Measurements from ENCODE around the gene OFD1.

The OFD1 gene

GRCh38 chrX:13734278-13735172 is at the start of gene OFD1, which contains the start of gene TRAPPC2:
Gene OFD1, plus strand, starts transcription at chrX:13734748. Its CDS starts 324 bp downstream, at chrX:13735072.
Gene TRAPPC2, minus strand, starts transcription at chrX:13734620. Its CDS starts 14,657 bp downstream, at chrX:13719963.
- TF ChIP-seq CTCF (IDR thresholded peaks at IDR 0.05; ENCODE audit: borderline replicate concordance, insufficient read depth, low read depth, low read length) = no peak
- peak within 1 kb of the TSS; percentile 93 for H3K4me3 ChIP-seq (ENCODE audit: low read depth, low read length)

GRCh38 chrX:13685126-13685763 is 49.3 kb upstream of the OFD1 start:
- no peak overlapping the region for H3K4me3 ChIP-seq (ENCODE audit: low read depth, low read length)
- no peak for TF ChIP-seq CTCF (IDR thresholded peaks at IDR 0.05; ENCODE audit: borderline replicate concordance, insufficient read depth, low read depth, low read length)

- no peak for TF ChIP-seq CTCF (IDR thresholded peaks at IDR 0.05; ENCODE audit: borderline replicate concordance, insufficient read depth, low read depth, low read length)
- no peak overlapping the region for H3K4me3 ChIP-seq (ENCODE audit: low read depth, low read length)
These were observed 47.3 kb upstream of the OFD1 start for GRCh38 chrX:13687203-13687602.

- peak overlapping the region; percentile 93 for H3K4me3 ChIP-seq (ENCODE audit: low read depth, low read length)
- TF ChIP-seq CTCF (IDR thresholded peaks at IDR 0.05; ENCODE audit: borderline replicate concordance, insufficient read depth, low read depth, low read length) = no peak
These were observed 46.1 kb upstream of the OFD1 start for GRCh38 chrX:13688384-13688957.

- H3K4me3 ChIP-seq (ENCODE audit: low read depth, low read length) = peak within 1 kb of the TSS; percentile 93
- TF ChIP-seq CTCF (IDR thresholded peaks at IDR 0.05; ENCODE audit: borderline replicate concordance, insufficient read depth, low read depth, low read length) = no peak
These were observed 45.4 kb upstream of the OFD1 start, which contains the start of gene RAB9A for GRCh38 chrX:13688958-13689740. Gene RAB9A, plus strand, starts transcription at chrX:13689128. Its CDS starts 19,619 bp downstream, at chrX:13708747.

GRCh38 chrX:13689741-13690211 is 44.8 kb upstream of the OFD1 start:
- H3K4me3 ChIP-seq (ENCODE audit: low read depth, low read length) = peak overlapping the region; percentile 93
- no peak for TF ChIP-seq CTCF (IDR thresholded peaks at IDR 0.05; ENCODE audit: borderline replicate concordance, insufficient read depth, low read depth, low read length)
